Measurements from ENCODE around the gene FAU.

FAU gene

DNA sequence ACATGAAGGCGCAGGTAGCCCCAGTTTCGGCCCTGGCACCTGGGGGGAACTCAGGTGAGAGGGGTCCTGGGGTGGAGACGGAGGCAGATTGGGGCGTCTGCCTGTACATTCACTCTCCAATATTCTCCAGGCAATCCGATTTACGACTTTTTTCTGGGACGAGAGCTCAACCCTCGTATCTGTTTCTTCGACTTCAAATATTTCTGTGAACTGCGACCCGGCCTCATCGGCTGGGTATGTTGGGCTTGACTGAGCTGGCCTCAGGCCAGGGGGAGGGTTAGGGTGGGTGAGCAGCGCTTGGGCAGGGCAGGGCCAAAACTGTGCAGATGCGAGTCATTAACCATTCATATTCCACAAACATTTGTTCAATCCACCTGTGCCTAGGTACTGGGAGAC lies 8.6 kb downstream of the FAU start:
- TF ChIP-seq, protein P1, sequence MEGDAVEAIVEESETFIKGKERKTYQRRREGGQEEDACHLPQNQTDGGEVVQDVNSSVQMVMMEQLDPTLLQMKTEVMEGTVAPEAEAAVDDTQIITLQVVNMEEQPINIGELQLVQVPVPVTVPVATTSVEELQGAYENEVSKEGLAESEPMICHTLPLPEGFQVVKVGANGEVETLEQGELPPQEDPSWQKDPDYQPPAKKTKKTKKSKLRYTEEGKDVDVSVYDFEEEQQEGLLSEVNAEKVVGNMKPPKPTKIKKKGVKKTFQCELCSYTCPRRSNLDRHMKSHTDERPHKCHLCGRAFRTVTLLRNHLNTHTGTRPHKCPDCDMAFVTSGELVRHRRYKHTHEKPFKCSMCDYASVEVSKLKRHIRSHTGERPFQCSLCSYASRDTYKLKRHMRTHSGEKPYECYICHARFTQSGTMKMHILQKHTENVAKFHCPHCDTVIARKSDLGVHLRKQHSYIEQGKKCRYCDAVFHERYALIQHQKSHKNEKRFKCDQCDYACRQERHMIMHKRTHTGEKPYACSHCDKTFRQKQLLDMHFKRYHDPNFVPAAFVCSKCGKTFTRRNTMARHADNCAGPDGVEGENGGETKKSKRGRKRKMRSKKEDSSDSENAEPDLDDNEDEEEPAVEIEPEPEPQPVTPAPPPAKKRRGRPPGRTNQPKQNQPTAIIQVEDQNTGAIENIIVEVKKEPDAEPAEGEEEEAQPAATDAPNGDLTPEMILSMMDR (IDR thresholded peaks at IDR 0.05): no peak
- H3K4me3 ChIP-seq: peak overlapping the region; percentile 76
- H3K27ac ChIP-seq: no peak overlapping the region
- DNase-seq (ENCODE audit: low spot score): no peak

DNA sequence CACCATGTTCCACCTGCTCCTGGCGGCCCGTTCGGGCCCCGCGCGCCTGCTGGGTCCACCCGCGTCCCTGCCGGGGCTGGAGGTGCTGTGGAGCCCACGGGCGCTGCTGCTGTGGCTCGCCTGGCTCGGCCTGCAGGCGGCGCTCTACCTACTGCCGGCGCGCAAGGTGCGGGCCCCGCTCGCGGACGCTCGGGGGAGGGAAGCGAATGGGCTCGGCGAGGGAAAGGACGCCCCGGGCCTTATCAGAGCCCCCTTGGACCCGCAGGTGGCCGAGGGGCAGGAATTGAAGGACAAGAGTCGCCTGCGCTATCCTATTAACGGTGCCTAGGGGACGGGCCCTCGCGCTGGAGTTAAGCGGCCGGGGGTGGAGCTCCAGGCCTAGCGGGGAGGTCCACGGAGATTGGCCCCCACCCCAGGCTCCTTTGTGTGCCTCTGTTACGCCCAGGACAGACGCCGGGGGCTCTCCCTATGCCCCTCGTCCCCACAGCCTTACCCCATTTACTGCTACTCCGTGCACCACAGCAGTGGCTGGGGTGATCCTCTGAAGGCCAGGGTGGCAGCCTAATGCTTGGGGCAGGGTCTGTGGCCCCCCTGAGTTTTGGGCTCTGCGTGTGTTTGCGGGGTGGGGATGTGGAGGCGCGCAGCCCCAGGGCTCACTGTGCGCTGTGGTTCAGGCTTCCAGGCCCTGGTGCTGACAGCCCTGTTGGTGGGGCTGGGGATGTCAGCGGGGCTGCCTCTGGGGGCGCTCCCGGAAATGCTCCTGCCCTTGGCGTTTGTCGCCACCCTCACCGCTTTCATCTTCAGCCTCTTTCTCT lies 9.2 kb downstream of the FAU start:
- peak overlapping the region; percentile 76 for H3K4me3 ChIP-seq
- no peak for DNase-seq (ENCODE audit: low spot score)
- TF ChIP-seq, protein P1 (IDR thresholded peaks at IDR 0.05): peak; percentile 87
- peak overlapping the region in 1 of 2 donors; percentile 62 for H3K27ac ChIP-seq

DNA sequence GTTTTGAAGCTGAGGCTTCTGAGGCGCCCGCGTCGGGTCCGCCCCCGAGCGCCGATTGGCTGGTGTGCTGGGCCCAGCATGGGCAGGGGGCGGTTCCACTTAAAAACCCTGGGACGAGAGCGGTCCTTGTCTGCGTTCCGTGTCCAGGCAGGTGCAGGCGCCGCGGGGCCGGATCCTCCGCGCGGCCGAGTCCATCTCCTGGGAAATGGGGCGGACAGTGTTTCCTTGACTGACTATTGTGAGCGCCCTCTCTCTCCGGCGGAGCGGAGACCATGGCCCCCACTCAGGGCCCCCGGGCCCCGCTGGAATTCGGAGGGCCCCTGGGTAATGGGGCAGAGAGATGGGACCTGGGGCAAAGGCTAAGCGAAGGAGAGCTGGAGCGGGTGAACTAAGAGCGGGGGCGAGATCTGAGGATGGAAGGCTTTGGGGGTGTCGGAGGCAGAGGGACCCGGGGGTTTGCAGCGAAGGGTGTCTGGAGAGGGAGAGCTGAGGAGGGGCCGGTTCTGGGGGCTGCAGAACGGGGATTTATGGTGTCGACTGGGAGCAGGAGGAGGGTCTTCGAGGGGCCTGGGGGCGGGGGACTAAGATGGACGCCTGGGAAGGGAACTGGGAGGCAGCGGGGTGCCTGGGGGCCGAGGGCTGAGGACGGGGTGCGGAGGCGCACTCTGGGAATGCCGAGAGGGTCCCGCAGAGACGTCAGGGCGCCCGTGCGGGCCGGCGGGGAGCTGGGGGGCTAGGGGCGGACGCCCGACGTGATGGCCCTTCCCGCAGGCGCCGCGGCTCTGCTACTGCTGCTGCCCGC lies 10.0 kb downstream of the FAU start, which contains the start of gene TM7SF2:
Gene TM7SF2 (plus strand): TSS at position 129 of the 802 bp plus-strand sequence. CDS start 144 bp downstream, at position 273.
- H3K4me3 ChIP-seq: peak within 1 kb of the TSS; percentile 76
- DNase-seq (ENCODE audit: low spot score): peak; percentile 93
- TF ChIP-seq, protein P1 (IDR thresholded peaks at IDR 0.05): no peak
- H3K27ac ChIP-seq: peak within 1 kb of the TSS in 1 of 2 donors; percentile 62

GRCh38 chr11:65111159-65111743 lies 10.7 kb downstream of the FAU start:
- DNase-seq (ENCODE audit: low spot score): no peak
- peak overlapping the region; percentile 76 for H3K4me3 ChIP-seq
- H3K27ac ChIP-seq: peak overlapping the region in 1 of 2 donors; percentile 62
- TF ChIP-seq, protein P1 (IDR thresholded peaks at IDR 0.05): no peak

GRCh38 chr11:65110354-65110861 lies 11.5 kb downstream of the FAU start:
- no peak overlapping the region for H3K4me3 ChIP-seq
- H3K27ac ChIP-seq: peak overlapping the region in 1 of 2 donors; percentile 62
- peak; percentile 90 for DNase-seq (ENCODE audit: low spot score)
- TF ChIP-seq, protein P1 (IDR thresholded peaks at IDR 0.05): peak; percentile 98

- TF ChIP-seq, protein P1 (IDR thresholded peaks at IDR 0.05): no peak
- DNase-seq (ENCODE audit: low spot score): no peak
- no peak overlapping the region for H3K27ac ChIP-seq
- H3K4me3 ChIP-seq: no peak overlapping the region
Observed at GRCh38 chr11:65109231-65110198, 12.4 kb downstream of the FAU start.
